22Rv1 (cell line): ENCODE results near the gene SNX18.

ENCODE experiments used
- H3K27ac ChIP-seq: fragments of 450-650 bp; 2 replicates; pipeline ENCODE4 v1.5.1; 2017
- CTCF ChIP-seq: fragments of 450-650 bp; IDR thresholded peaks from 2 replicates; pipeline ENCODE4 v1.5.1; 2017; ENCODE audit warnings: mild to moderate bottlenecking
- ZFX ChIP-seq: fragments of 450-650 bp; IDR thresholded peaks from 2 replicates; pipeline ENCODE4 v1.6.1; 2017; ENCODE audit warnings: antibody characterized with exemption, borderline replicate concordance

Gene SNX18

GRCh38 chr5:54580997-54581811, 63.6 kb downstream of the SNX18 start:
- H3K27ac ChIP-seq, result no peak overlapping the region

GRCh38 chr5:54581831-54582548, 64.4 kb downstream of the SNX18 start:
- TF ChIP-seq ZFX, result no peak
- TF ChIP-seq CTCF, result no peak
- no peak overlapping the region for H3K27ac ChIP-seq

More at GRCh38 chr5:54580997-54581811, 63.6 kb downstream of the SNX18 start:
- TF ChIP-seq CTCF (no peak), ZFX (no peak)

- TF ChIP-seq CTCF, result no peak
- TF ChIP-seq ZFX, result no peak
- H3K27ac ChIP-seq, result no peak overlapping the region
Measured at GRCh38 chr5:54586336-54586735, 68.8 kb downstream of the SNX18 start.

DNA sequence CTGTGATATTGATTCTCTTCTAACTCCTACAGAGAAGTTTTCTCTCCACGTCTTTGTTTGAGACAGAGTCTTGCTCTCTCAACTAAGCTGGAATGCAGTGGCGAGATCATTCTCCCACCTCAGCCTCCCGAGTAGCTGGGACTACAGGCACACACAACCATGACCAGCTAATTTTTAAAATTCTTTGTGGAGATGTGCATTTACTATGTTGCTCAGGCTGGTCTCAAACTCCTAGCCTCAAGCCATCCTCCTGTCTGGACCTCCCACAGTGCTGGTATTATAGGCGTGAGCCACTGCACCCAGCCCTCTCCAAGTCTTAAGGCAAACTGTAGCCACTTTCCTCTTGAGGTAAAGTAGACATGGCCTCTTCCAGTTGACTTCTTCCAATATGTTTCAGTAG, 72.2 kb downstream of the SNX18 start:
- no peak for TF ChIP-seq CTCF
- TF ChIP-seq ZFX, result no peak

DNA sequence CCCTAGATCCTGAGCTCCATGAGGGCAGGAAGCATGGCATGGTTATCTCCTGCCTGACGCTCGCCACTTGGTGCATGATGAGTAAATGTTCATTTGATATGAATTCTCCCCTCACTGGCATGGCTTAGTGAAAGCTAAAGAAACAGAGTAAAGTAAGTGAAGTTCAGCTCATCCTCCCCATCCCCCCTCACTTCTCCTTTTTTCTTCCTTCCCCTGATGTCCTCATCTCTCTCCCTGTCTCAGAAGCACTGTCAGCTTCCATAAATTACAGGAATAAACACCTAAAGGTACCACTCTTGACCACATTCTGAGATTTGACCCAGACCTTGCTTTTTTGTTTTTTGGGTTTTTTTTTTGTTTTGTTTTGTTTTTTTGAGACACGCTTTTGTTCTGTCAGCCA, 73.3 kb downstream of the SNX18 start:
- no peak overlapping the region for H3K27ac ChIP-seq

More for the DNA sequence above, 72.2 kb downstream of the SNX18 start:
- H3K27ac ChIP-seq, result no peak overlapping the region

DNA sequence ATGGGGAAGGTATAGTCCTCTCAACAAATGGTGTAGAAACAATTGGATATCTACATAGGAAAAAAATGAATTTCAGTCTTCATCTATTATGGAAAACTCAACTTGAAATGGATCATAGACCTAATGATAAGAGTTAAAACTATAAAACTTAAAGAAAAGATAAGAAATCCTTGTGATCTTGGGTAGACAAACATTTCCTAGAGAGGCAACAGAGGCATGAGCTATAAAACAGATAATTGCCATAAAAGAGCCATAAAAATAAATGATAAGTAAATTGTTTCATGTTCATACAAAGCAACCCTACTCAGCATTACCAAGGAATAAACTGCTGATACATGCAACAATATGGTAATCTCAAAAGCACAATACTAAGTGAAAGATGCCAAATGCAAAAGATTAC, 76.2 kb downstream of the SNX18 start:
- no peak overlapping the region for H3K27ac ChIP-seq
- TF ChIP-seq ZFX (no peak), CTCF (no peak)

More for the DNA sequence above, 73.3 kb downstream of the SNX18 start:
- TF ChIP-seq ZFX (no peak), CTCF (no peak)

DNA sequence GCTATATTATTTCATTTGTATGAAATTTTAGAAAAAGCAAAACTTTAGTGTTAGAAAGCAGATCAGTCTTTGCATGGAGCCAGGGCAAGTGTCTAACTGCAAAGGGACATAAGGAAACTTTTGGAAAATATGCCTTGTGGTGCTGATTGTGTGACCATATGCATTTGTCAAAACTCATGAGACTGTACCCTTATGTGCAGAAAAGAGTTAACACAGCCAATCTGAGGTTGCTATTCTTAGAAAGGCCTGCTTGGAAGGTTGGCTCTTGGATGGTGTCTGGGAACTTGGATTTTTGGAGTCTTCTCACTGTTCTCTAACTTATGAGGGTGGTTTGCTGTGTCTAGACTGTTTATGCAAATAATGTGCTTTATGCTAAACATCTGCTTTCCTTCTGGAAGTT, 76.6 kb downstream of the SNX18 start:
- no peak overlapping the region for H3K27ac ChIP-seq
- TF ChIP-seq ZFX (no peak), CTCF (no peak)
